CD4-positive, alpha-beta memory T cell (primary cell): ENCODE data around the gene DLGAP1. TPM values are rescaled to one million over a fixed set of nuclear protein-coding genes. Genes with fewer than 3 reads are reported as not detected.

Source experiments
- CTCF ChIA-PET: fragments of 350-600 bp; sonication (Branson Sonifier 250); formaldehyde crosslinking; loops from one replicate; lab custom pipeline; 2021; ENCODE audit warnings: inconsistent platforms; ENCODE audit not compliant: partially characterized antibody; lab: Charles Lee
- POLR2A ChIA-PET: fragments of 350-600 bp; sonication (Branson Sonifier 250); formaldehyde crosslinking; loops from one replicate; lab custom pipeline; 2021; ENCODE audit not compliant: partially characterized antibody; lab: Charles Lee
- DNase-seq, 5 donors: peaks; one replicate each; pipeline versions ENCODE4 v3.0.0 to v3.0.0-alpha.2; 2020 to 2022; ENCODE audit warnings: mixed read lengths in 1 of 5
- H3K27ac ChIP-seq: one replicate; pipeline ENCODE4 v1.7.0; 2013; ENCODE audit warnings: low read depth, low read length
- H3K27me3 ChIP-seq: 2 replicates; pipeline ENCODE4 v1.7.0; 2013; ENCODE audit warnings: mild to moderate bottlenecking, low read length, moderate library complexity; ENCODE audit not compliant: insufficient read depth
- H3K36me3 ChIP-seq: 2 replicates; pipeline ENCODE4 v1.7.0; 2013; ENCODE audit warnings: mild to moderate bottlenecking, low read length, moderate library complexity; ENCODE audit not compliant: insufficient read depth
- H3K4me1 ChIP-seq: 2 replicates; pipeline ENCODE4 v1.7.0; 2013; ENCODE audit warnings: mild to moderate bottlenecking, low read length, moderate library complexity; ENCODE audit not compliant: insufficient read depth
- H3K4me3 ChIP-seq, 2 donors: one replicate each; pipeline ENCODE4 v1.7.0; 2013; ENCODE audit warnings: low read length in 2 of 2, mild to moderate bottlenecking in 1 of 2
- H3K9me3 ChIP-seq, 2 donors: one replicate each; pipeline ENCODE4 v1.7.0; 2013; ENCODE audit warnings: low read length in 2 of 2, control low read depth in 1 of 2; ENCODE audit not compliant: control insufficient read depth in 1 of 2
- H3K27ac Mint-ChIP-seq, 7 donors: one replicate each; pipeline ENCODE4 v1.8.0; 2020 to 2021; ENCODE audit warnings: mixed read lengths in 7 of 7, mild to moderate bottlenecking in 6 of 7, inconsistent platforms in 3 of 7, moderate library complexity in 3 of 7
- H3K27me3 Mint-ChIP-seq, 2 donors: one replicate each; pipeline ENCODE4 v1.8.0; 2020 to 2021; ENCODE audit warnings: mixed read lengths in 2 of 2
- H3K36me3 Mint-ChIP-seq, 2 donors: one replicate each; pipeline ENCODE4 v1.8.0; 2020 to 2021; ENCODE audit warnings: mixed read lengths in 2 of 2, inconsistent platforms in 1 of 2, mild to moderate bottlenecking in 1 of 2
- H3K4me1 Mint-ChIP-seq, 4 donors: one replicate each; pipeline ENCODE4 v1.8.0; 2020 to 2021; ENCODE audit warnings: mixed read lengths in 4 of 4, mild to moderate bottlenecking in 1 of 4
- H3K4me3 Mint-ChIP-seq, 8 donors: one replicate each; pipeline ENCODE4 v1.8.0; 2020 to 2021; ENCODE audit warnings: mixed read lengths in 8 of 8, mild to moderate bottlenecking in 7 of 8, moderate library complexity in 6 of 8, inconsistent platforms in 3 of 8
- H3K9me3 Mint-ChIP-seq, 8 donors: one replicate each; pipeline ENCODE4 v1.8.0; 2020 to 2021; ENCODE audit warnings: mixed read lengths in 8 of 8, mild to moderate bottlenecking in 5 of 8, inconsistent platforms in 3 of 8, moderate library complexity in 1 of 8
- intact Hi-C: fragments of 100-400 bp; cut with micrococcal nuclease; formaldehyde crosslinking; loops from one replicate; pipeline ENCODE4 v1.15.1; 2023
- polyA plus RNA-seq, 2 donors: library from polyadenylated mRNA; unstranded; fragments of 300-500 nt; fragmentation: Illumina TruSeq; gene quantifications; one replicate each; pipeline ENCODE4 v1.2.3, GENCODE V29; 2021
- total RNA-seq, 2 experiments: library from RNA; stranded (reverse); gene quantifications; one replicate each; pipeline ENCODE4 v1.2.3, GENCODE V29; 2021

Gene DLGAP1
- total and polyA plus RNA-seq, 4 experiments from 2014 or later: 0.17 to 0.71 (median 0.45) TPM

- ChIA-PET CTCF (interaction anchor here (1.5 to 1.6 kb wide), 2 partner anchors 16 to 194 kb away, joined by 4 to 5 read pairs; no protein-coding TSS in a partner anchor), POLR2A (interaction anchor here (1.0 kb wide), 1 partner anchor 18 kb away, joined by 4 read pairs; no protein-coding TSS in a partner anchor)
- H3K4me3 ChIP-seq: no peak overlapping the region
- no peaks in the 10 kb centered on the region for H3K27me3 ChIP-seq
- Mint-ChIP-seq H3K4me1 (peaks cover 16 to 24% (median 20%) of the 10 kb centered on the region in 4 donors), H3K9me3 (peaks cover 0 to 2% (median 0%) of the 10 kb centered on the region in 8 donors), H3K27me3 (no peaks in the 10 kb centered on the region), H3K4me3 (no peak overlapping the region), H3K36me3 (peaks cover 0 to 4% of the 10 kb centered on the region in 2 donors), H3K27ac (peak overlapping the region in 1 of 7 donors; percentile 68)
- no peaks in the 10 kb centered on the region for H3K36me3 ChIP-seq
- intact Hi-C loops: no loop called here
- DNase-seq: no peak
- peaks cover 13% of the 10 kb centered on the region for H3K4me1 ChIP-seq
- H3K9me3 ChIP-seq: no peaks in the 10 kb centered on the region
- no peak overlapping the region for H3K27ac ChIP-seq
Measured at GRCh38 chr18:3471141-3471648, 983.9 kb downstream of the DLGAP1 start.

DNA sequence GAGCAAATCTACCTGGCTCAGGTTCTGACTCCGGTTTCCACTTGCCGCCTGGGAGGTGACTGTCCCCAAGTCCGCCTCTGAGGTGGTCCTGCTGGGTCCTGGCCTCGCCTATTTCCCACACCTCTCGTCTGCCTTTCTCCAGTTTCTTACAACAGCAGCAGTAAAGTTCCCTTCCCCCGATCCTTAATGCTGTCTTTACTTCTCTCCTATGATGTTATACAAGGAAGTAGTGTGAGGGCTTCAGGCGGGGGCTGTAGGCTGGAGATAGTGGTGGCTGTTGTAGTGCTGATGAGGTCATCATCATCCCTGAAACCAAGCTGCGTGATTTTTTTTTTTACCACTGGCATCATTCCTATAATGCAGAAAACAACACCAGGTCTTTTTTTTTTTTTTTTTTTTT is 986.3 kb downstream of the DLGAP1 start:
- H3K27ac ChIP-seq: no peak overlapping the region
- no peak overlapping the region for H3K4me3 ChIP-seq
- Mint-ChIP-seq H3K4me3 (no peak overlapping the region), H3K27ac (no peak overlapping the region), H3K9me3 (no peaks in the 10 kb centered on the region), H3K4me1 (peaks cover 18 to 27% (median 23%) of the 10 kb centered on the region in 4 donors), H3K27me3 (no peaks in the 10 kb centered on the region), H3K36me3 (no peaks in the 10 kb centered on the region)
- peaks cover 17% of the 10 kb centered on the region for H3K4me1 ChIP-seq
- DNase-seq: no peak
- H3K9me3 ChIP-seq: no peaks in the 10 kb centered on the region
- H3K27me3 ChIP-seq: no peaks in the 10 kb centered on the region
- POLR2A ChIA-PET: interaction anchor here (1.3 kb wide), 1 partner anchor 10 kb away, joined by 4 read pairs; no protein-coding TSS in a partner anchor
- H3K36me3 ChIP-seq: no peaks in the 10 kb centered on the region
- intact Hi-C loops: no loop called here
- CTCF ChIA-PET: interaction anchor here (1.4 to 5.2 kb wide), 3 partner anchors 9 to 197 kb away, joined by 4 to 68 read pairs (median 11); no protein-coding TSS in a partner anchor

DNA sequence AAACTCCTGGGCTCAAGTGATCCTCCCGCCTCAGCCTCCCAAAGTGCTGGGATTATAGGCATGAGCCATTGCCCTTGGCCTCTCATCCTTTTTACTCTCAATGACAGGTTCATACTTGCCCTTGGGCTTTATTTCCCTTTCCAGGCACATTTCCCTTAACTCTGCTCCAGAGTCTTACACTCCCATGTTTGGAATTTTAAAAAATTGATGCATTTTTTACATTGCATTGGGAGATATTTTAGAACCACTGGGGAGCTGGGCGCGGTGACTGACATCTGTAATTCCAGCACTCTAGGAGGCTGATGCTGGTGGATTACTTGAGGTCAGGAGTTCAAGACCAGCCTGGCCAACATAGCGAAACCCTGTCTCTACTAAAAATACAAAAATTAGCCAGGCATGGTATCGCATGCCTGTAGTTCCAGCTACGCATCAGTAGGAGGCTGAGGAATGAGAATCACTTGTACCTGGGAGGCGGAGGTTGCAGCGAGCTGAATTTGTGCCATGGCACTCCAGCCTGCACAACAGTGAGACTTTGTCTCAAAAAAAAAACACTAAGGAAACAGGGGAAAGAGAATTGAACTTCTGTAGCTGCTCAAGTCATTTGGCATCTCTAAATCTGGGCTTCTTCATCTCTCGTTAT is 986.9 kb downstream of the DLGAP1 start:
- intact Hi-C loops: no loop called here
- peaks cover 15 to 22% (median 19%) of the 10 kb centered on the region in 4 donors for H3K4me1 Mint-ChIP-seq
- Histone ChIP-seq H3K4me3 (no peak overlapping the region), H3K9me3 (no peaks in the 10 kb centered on the region), H3K36me3 (no peaks in the 10 kb centered on the region), H3K27ac (no peak overlapping the region), H3K27me3 (no peaks in the 10 kb centered on the region), H3K4me1 (peaks cover 17% of the 10 kb centered on the region)
- no peaks in the 10 kb centered on the region for H3K27me3 Mint-ChIP-seq
- H3K9me3 Mint-ChIP-seq: no peaks in the 10 kb centered on the region
- no peak overlapping the region for H3K27ac Mint-ChIP-seq
- ChIA-PET CTCF (interaction anchor here (1.1 to 5.2 kb wide), 4 partner anchors 10 to 197 kb away, joined by 3 to 68 read pairs (median 8); no protein-coding TSS in a partner anchor), POLR2A (interaction anchor here (1.3 to 4.2 kb wide), 2 partner anchors 10 to 18 kb away, joined by 4 to 61 read pairs; partner anchors contain the start of gene TGIF1)
- no peak for DNase-seq
- no peak overlapping the region for H3K4me3 Mint-ChIP-seq
- no peaks in the 10 kb centered on the region for H3K36me3 Mint-ChIP-seq

DNA sequence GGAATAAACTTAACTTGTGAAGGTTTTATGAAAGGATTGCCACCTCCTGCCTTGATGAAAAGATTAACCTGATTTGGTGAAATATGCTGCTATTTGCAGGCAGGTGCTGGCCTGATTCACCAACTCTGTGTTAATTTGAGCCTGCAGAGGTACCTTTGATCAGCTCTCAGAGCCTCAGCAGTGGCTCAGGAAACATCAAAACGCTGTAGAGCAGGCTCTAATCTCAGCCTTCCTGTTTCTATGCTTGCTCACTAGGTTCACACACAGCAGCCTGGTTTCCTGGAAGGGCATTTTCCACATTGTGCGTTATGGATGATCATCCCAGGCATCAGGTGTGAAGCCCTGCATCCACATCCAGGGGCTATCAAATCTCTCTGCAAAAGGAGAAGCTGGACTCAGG is 988.2 kb downstream of the DLGAP1 start:
- peaks cover 4 to 7% of the 10 kb centered on the region in 2 donors for H3K36me3 Mint-ChIP-seq
- Histone ChIP-seq H3K4me1 (peaks cover 17% of the 10 kb centered on the region), H3K4me3 (no peak overlapping the region), H3K27me3 (no peaks in the 10 kb centered on the region), H3K36me3 (no peaks in the 10 kb centered on the region), H3K27ac (no peak overlapping the region), H3K9me3 (no peaks in the 10 kb centered on the region)
- peak; percentile 24 to 40 (median 26) for DNase-seq
- peak overlapping the region in 7 of 8 donors; percentile 4 to 69 (median 55) for H3K4me3 Mint-ChIP-seq
- peaks cover 0 to 8% (median 4%) of the 10 kb centered on the region in 8 donors for H3K9me3 Mint-ChIP-seq
- peak overlapping the region; percentile 37 to 80 (median 65) for H3K27ac Mint-ChIP-seq
- intact Hi-C loops: no loop called here
- POLR2A ChIA-PET: interaction anchor here (0.5 to 4.2 kb wide), 4 partner anchors 8 to 128 kb away, joined by 4 to 61 read pairs (median 5); partner anchors contain the start of gene TGIF1
- peaks cover 12 to 22% (median 17%) of the 10 kb centered on the region in 4 donors for H3K4me1 Mint-ChIP-seq
- H3K27me3 Mint-ChIP-seq: no peaks in the 10 kb centered on the region
- CTCF ChIA-PET: interaction anchor here (0.9 to 5.2 kb wide), 11 partner anchors 9 to 199 kb away, joined by 3 to 68 read pairs (median 9); no protein-coding TSS in a partner anchor

DNA sequence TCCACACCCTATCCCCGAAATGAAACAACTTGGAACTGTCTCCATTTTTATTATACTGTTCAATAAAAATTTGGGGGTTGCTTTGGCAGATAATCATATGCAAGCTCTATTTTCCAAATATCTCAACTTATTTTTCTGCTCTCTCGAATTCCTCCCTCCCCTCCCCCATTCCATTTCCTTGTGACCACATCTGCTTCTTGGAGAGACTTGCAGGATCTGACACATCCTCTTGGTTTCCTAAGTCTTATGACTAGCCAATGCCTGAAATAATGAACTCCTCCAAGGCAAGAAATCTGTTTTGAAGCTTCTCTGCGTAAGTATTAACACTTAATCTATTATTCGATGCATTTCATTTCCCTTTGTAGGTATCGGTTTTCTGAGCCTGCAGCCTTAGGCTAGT is 989.1 kb downstream of the DLGAP1 start:
- H3K4me1 ChIP-seq: peaks cover 17% of the 10 kb centered on the region
- H3K4me3 Mint-ChIP-seq: peak overlapping the region in 1 of 8 donors; percentile 69
- peak overlapping the region in 3 of 7 donors; percentile 24 to 68 (median 41) for H3K27ac Mint-ChIP-seq
- ChIA-PET POLR2A (interaction anchor here (1.3 to 4.2 kb wide), 3 partner anchors 10 to 128 kb away, joined by 5 to 61 read pairs (median 5); partner anchors contain the start of gene TGIF1), CTCF (interaction anchor here (0.6 to 5.2 kb wide), 12 partner anchors 8 to 788 kb away, joined by 3 to 68 read pairs (median 5); no protein-coding TSS in a partner anchor)
- no peaks in the 10 kb centered on the region for H3K27me3 ChIP-seq
- no peaks in the 10 kb centered on the region for H3K27me3 Mint-ChIP-seq
- no peak overlapping the region for H3K27ac ChIP-seq
- no peak overlapping the region for H3K4me3 ChIP-seq
- peaks cover 8 to 12% of the 10 kb centered on the region in 2 donors for H3K36me3 Mint-ChIP-seq
- no peaks in the 10 kb centered on the region for H3K9me3 ChIP-seq
- DNase-seq: no peak
- peaks cover 0 to 15% (median 9%) of the 10 kb centered on the region in 8 donors for H3K9me3 Mint-ChIP-seq
- no peaks in the 10 kb centered on the region for H3K36me3 ChIP-seq
- intact Hi-C loops: no loop called here
- H3K4me1 Mint-ChIP-seq: peaks cover 12 to 22% (median 17%) of the 10 kb centered on the region in 4 donors

DNA sequence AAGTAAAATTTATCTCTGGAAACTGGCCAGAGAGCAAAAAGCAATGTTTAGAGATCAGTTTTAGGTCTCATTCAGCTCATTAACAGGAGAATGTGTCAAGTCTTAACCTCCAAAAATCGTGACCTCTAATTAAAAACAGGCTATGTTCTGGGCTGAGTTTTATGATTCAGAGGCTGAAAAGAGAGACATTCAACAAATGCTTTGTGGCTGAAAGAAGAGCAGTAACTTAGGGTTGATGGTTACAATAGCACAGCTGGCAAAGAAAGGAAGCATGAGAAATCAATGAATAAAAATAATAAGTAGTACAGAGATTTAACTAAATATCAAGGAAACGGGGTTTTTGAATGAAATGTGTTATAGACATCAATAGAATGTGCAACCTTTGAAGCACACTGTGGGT is 992.1 kb downstream of the DLGAP1 start:
- H3K9me3 Mint-ChIP-seq: peaks cover 0 to 16% (median 11%) of the 10 kb centered on the region in 8 donors
- no peak overlapping the region for H3K4me3 Mint-ChIP-seq
- ChIA-PET CTCF (interaction anchor here (1.3 to 7.8 kb wide), 5 partner anchors 9 to 203 kb away, joined by 3 to 46 read pairs (median 5); no protein-coding TSS in a partner anchor), POLR2A (interaction anchor here (1.7 to 7.9 kb wide), 2 partner anchors 9 to 14 kb away, joined by 6 to 139 read pairs; partner anchors contain the start of gene TGIF1)
- H3K27ac Mint-ChIP-seq: no peak overlapping the region
- Histone ChIP-seq H3K27ac (no peak overlapping the region), H3K4me3 (no peak overlapping the region), H3K9me3 (no peaks in the 10 kb centered on the region), H3K36me3 (no peaks in the 10 kb centered on the region), H3K27me3 (no peaks in the 10 kb centered on the region), H3K4me1 (peaks cover 35% of the 10 kb centered on the region)
- no peak for DNase-seq
- no peaks in the 10 kb centered on the region for H3K27me3 Mint-ChIP-seq
- peaks cover 29 to 46% (median 33%) of the 10 kb centered on the region in 4 donors for H3K4me1 Mint-ChIP-seq
- intact Hi-C loops: no loop called here
- peaks cover 24% of the 10 kb centered on the region in 2 donors for H3K36me3 Mint-ChIP-seq
